IPS-11a (cell line): ENCODE measurements around the gene ACOX3.
"Not testable (repeated sequence)": the region's sequence is repeated elsewhere in the genome, so short reads cannot be mapped to it uniquely, and the experiment has no call there.

Source experiments
- H3K4me3 ChIP-seq: one replicate; pipeline ENCODE4 v1.5.1; 2013; ENCODE audit warnings: low read depth, low read length, control low read depth

ACOX3 gene

GRCh38 chr4:8435656-8436121 is 4.8 kb downstream of the ACOX3 start:
- H3K4me3 ChIP-seq = no peak overlapping the region

- H3K4me3 ChIP-seq = no peak overlapping the region
Observed at GRCh38 chr4:8434251-8435073, 6.1 kb downstream of the ACOX3 start.

- no peak overlapping the region for H3K4me3 ChIP-seq
Observed at GRCh38 chr4:8433136-8433535, 7.4 kb downstream of the ACOX3 start.

GRCh38 chr4:8431553-8431952 is 9.0 kb downstream of the ACOX3 start:
- no peak overlapping the region for H3K4me3 ChIP-seq

GRCh38 chr4:8428288-8429097 is 12.0 kb downstream of the ACOX3 start:
- H3K4me3 ChIP-seq = peak overlapping the region; percentile 67

- peak overlapping the region; percentile 67 for H3K4me3 ChIP-seq
Observed at GRCh38 chr4:8427761-8428287, 12.7 kb downstream of the ACOX3 start.

GRCh38 chr4:8427262-8427661 is 13.3 kb downstream of the ACOX3 start:
- H3K4me3 ChIP-seq = no peak overlapping the region

GRCh38 chr4:8422786-8423185 is 17.7 kb downstream of the ACOX3 start:
- no peak overlapping the region for H3K4me3 ChIP-seq

- no peak overlapping the region for H3K4me3 ChIP-seq
Observed at GRCh38 chr4:8422327-8422726, 18.2 kb downstream of the ACOX3 start.

GRCh38 chr4:8420151-8420550 is 20.4 kb downstream of the ACOX3 start:
- H3K4me3 ChIP-seq = not testable (repeated sequence)

GRCh38 chr4:8419222-8420041 is 21.1 kb downstream of the ACOX3 start:
- H3K4me3 ChIP-seq = no peak overlapping the region

- no peak overlapping the region for H3K4me3 ChIP-seq
Observed at GRCh38 chr4:8417071-8417614, 23.4 kb downstream of the ACOX3 start.

GRCh38 chr4:8414377-8414776 is 26.1 kb downstream of the ACOX3 start:
- H3K4me3 ChIP-seq = no peak overlapping the region

- H3K4me3 ChIP-seq = no peak overlapping the region
Observed at GRCh38 chr4:8412288-8412687, 28.2 kb downstream of the ACOX3 start.

GRCh38 chr4:8411351-8412180 is 29.0 kb downstream of the ACOX3 start:
- H3K4me3 ChIP-seq = no peak overlapping the region

GRCh38 chr4:8410641-8411271 is 29.8 kb downstream of the ACOX3 start:
- H3K4me3 ChIP-seq = no peak overlapping the region

- no peak overlapping the region for H3K4me3 ChIP-seq
Observed at GRCh38 chr4:8410066-8410625, 30.4 kb downstream of the ACOX3 start.

- H3K4me3 ChIP-seq = no peak overlapping the region
Observed at GRCh38 chr4:8409264-8410065, 31.1 kb downstream of the ACOX3 start.
